PC-9 (cell line): ENCODE data around the gene MACROD1. TPM values are rescaled to one million over a fixed set of nuclear protein-coding genes. Genes with fewer than 3 reads are reported as not detected.

ENCODE experiments used
- BruUV-seq: library from RNA; stranded (reverse); fragments of 400-500 nt; replicated peaks from 2 replicates; lab custom pipeline; 2021; lab: Mats Ljungman, UMichigan
- CTCF ChIA-PET: fragments of 300-600 bp; sonication (Branson Sonifier 250); formaldehyde crosslinking; loops from one replicate; lab custom pipeline; 2022; ENCODE audit warnings: antibody characterized with exemption; lab: Charles Lee
- POLR2A ChIA-PET: fragments of 300-600 bp; sonication (Branson Sonifier 250); formaldehyde crosslinking; loops from one replicate; lab custom pipeline; 2022; ENCODE audit warnings: antibody characterized with exemption; ENCODE audit not compliant: unreplicated experiment; lab: Charles Lee
- DNase-seq, 2 experiments: peaks; one replicate each; pipeline versions ENCODE4 v3.0.0 to v3.0.0-alpha.2; 2015 to 2022; ENCODE audit warnings: mixed read lengths in 1 of 2
- H2AFZ ChIP-seq: fragments of 200-600 bp; sonication (generic); 2 replicates; pipeline ENCODE4 v1.8.1; 2017; ENCODE audit warnings: antibody characterized with exemption
- H3F3A ChIP-seq: fragments of 200-600 bp; sonication (generic); 2 replicates; pipeline ENCODE4 v1.8.1; 2017; ENCODE audit warnings: antibody characterized with exemption, mild to moderate bottlenecking, low read depth; ENCODE audit not compliant: insufficient read depth
- H3K27ac ChIP-seq: fragments of 200-600 bp; sonication (generic); 2 replicates; pipeline ENCODE4 v1.6.1; 2016; ENCODE audit warnings: mixed run types
- H3K27me3 ChIP-seq: fragments of 200-600 bp; sonication (generic); 2 replicates; pipeline ENCODE4 v1.6.1; 2016; ENCODE audit warnings: low read depth, mixed run types; ENCODE audit not compliant: insufficient read depth
- H3K36me3 ChIP-seq: fragments of 200-600 bp; sonication (generic); 2 replicates; pipeline ENCODE4 v1.6.1; 2016; ENCODE audit warnings: low read depth, mixed run types
- H3K4me1 ChIP-seq: fragments of 200-600 bp; sonication (generic); replicated peaks from 2 replicates; pipeline ENCODE4 v1.6.1; 2016; ENCODE audit warnings: mixed run types; ENCODE audit not compliant: insufficient read depth
- H3K4me2 ChIP-seq: fragments of 200-600 bp; sonication (generic); 2 replicates; pipeline ENCODE4 v1.6.1; 2017; ENCODE audit warnings: mixed run types
- H3K4me3 ChIP-seq: fragments of 200-600 bp; sonication (generic); 2 replicates; pipeline ENCODE4 v1.6.1; 2016; ENCODE audit warnings: mixed run types
- H3K79me2 ChIP-seq: fragments of 200-600 bp; sonication (generic); 2 replicates; pipeline ENCODE4 v1.6.1; 2017; ENCODE audit warnings: low read depth, mixed run types
- H3K9me2 ChIP-seq: fragments of 200-600 bp; sonication (generic); 2 replicates; pipeline ENCODE4 v1.8.1; 2017; ENCODE audit warnings: mild to moderate bottlenecking; ENCODE audit not compliant: insufficient read depth
- H3K9me3 ChIP-seq: fragments of 200-600 bp; sonication (generic); 2 replicates; pipeline ENCODE4 v1.8.1; 2016; ENCODE audit warnings: low read depth; ENCODE audit not compliant: insufficient read depth
- H4K20me1 ChIP-seq: fragments of 200-600 bp; sonication (generic); 2 replicates; pipeline ENCODE4 v1.8.1; 2017; ENCODE audit not compliant: insufficient read depth
- EZH2 ChIP-seq: fragments of 200-600 bp; sonication (generic); IDR thresholded peaks from 2 replicates; pipeline ENCODE4 v1.8.0; 2017; ENCODE audit warnings: antibody characterized with exemption, low read depth
- intact Hi-C: fragments of 100-400 bp; cut with micrococcal nuclease; formaldehyde crosslinking; loops from one replicate; pipeline ENCODE4 v1.10.0; 2022; ENCODE audit not compliant: unreplicated experiment
- total RNA-seq: library from RNA; stranded (reverse); gene quantifications from 2 replicates; pipeline ENCODE4 v1.2.3, GENCODE V29; 2021
- TF ChIP-seq, protein P1 (sequence below): fragments of 200-600 bp; sonication (generic); conservative IDR thresholded peaks from 2 replicates; pipeline ENCODE4 v1.6.1; 2017; ENCODE audit warnings: mixed run types, antibody characterized with exemption, mild to moderate bottlenecking, moderate library complexity

Gene MACROD1
- total RNA-seq, 1 experiment from 2014 or later: 41.0 TPM

DNA sequence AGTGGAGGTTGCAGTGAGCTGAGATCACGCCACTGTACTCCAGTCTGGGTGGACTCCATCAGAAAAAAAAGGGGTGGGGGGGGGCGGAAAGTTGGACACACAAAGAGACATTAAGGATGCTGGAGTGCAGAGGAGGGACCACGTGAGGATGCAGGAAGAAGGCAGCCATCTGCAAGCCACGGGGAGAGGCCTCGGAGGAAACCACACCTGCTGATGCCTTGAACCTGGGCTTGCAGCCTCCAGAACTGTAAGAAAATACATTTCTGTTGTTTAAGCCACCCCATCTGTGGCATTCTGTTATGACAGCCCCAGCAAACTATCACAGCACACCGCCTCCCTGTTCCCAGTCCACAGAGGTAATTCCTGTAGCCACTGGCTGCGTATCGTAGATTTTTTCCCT is 10.8 kb upstream of the MACROD1 start:
- Histone ChIP-seq H3K4me1 (peaks cover 10% of the 10 kb centered on the region), H3K36me3 (no peaks in the 10 kb centered on the region), H2AFZ (no peak overlapping the region), H3K27me3 (no peaks in the 10 kb centered on the region), H3F3A (peaks cover 7% of the 10 kb centered on the region; the same call in 1 of the 2 replicates), H3K4me3 (no peak overlapping the region), H3K4me2 (no peak overlapping the region), H3K9me3 (no peaks in the 10 kb centered on the region), H3K9me2 (no peaks in the 10 kb centered on the region), H3K27ac (no peak overlapping the region), H3K79me2 (no peaks in the 10 kb centered on the region), H4K20me1 (no peaks in the 10 kb centered on the region)
- intact Hi-C loops: no loop called here
- no TSS peak for BruUV-seq
- ChIA-PET CTCF (no interaction called here), POLR2A (no interaction called here)
- DNase-seq: no peak
- TF ChIP-seq EZH2: no peak
- TF ChIP-seq, protein P1, sequence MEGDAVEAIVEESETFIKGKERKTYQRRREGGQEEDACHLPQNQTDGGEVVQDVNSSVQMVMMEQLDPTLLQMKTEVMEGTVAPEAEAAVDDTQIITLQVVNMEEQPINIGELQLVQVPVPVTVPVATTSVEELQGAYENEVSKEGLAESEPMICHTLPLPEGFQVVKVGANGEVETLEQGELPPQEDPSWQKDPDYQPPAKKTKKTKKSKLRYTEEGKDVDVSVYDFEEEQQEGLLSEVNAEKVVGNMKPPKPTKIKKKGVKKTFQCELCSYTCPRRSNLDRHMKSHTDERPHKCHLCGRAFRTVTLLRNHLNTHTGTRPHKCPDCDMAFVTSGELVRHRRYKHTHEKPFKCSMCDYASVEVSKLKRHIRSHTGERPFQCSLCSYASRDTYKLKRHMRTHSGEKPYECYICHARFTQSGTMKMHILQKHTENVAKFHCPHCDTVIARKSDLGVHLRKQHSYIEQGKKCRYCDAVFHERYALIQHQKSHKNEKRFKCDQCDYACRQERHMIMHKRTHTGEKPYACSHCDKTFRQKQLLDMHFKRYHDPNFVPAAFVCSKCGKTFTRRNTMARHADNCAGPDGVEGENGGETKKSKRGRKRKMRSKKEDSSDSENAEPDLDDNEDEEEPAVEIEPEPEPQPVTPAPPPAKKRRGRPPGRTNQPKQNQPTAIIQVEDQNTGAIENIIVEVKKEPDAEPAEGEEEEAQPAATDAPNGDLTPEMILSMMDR: no peak

DNA sequence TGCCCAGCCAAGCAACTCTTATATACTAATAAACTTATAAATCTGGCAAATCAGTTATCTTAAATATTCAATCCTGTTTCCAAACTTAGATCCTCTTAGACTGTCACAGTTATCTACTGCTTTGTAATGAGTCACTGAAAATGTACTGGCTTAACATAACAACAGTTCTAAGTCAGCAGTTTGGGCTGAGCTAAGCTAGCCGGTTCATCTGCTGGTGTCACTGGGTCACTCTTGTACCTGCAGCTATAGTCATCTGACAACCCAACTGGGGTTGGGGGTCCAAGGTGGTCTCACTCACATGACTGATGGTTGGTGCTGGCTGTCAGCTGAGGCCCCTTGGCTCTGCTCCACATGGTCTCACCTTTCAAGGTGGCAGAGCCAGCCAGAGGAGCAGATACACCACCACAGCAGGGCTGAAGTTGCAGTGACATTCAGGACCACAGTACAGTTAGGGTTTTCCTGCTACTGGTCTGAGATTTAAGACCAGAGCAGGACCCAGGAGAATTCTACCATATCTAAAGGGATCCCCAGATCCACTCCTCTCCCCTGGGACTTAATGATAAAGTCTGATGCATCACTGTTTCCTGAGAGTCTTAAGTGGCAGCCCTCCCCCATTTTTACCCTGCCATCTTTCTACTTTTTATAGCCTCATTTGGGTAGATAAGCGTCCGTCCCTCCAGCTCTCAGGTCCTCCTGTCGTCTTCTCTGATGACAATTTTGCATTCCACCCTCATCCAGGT is 7.9 kb upstream of the MACROD1 start:
- DNase-seq: no peak
- intact Hi-C loops: no loop called here
- H3K79me2 ChIP-seq: no peaks in the 10 kb centered on the region
- H3K27me3 ChIP-seq: no peaks in the 10 kb centered on the region
- H4K20me1 ChIP-seq: no peaks in the 10 kb centered on the region
- ChIA-PET CTCF (interaction anchor here (0.7 kb wide), 1 partner anchor 144 kb away, joined by 3 read pairs; no protein-coding TSS in a partner anchor), POLR2A (no interaction called here)
- no peaks in the 10 kb centered on the region for H3K36me3 ChIP-seq
- no peak overlapping the region for H3K27ac ChIP-seq
- peaks cover 10% of the 10 kb centered on the region for H3F3A ChIP-seq
- no peaks in the 10 kb centered on the region for H3K4me1 ChIP-seq
- no peak overlapping the region for H2AFZ ChIP-seq
- no peaks in the 10 kb centered on the region for H3K9me2 ChIP-seq
- TF ChIP-seq, protein P1: no peak
- TF ChIP-seq EZH2: no peak
- H3K4me3 ChIP-seq: no peak overlapping the region
- no TSS peak for BruUV-seq
- no peak overlapping the region for H3K4me2 ChIP-seq
- H3K9me3 ChIP-seq: no peaks in the 10 kb centered on the region

DNA sequence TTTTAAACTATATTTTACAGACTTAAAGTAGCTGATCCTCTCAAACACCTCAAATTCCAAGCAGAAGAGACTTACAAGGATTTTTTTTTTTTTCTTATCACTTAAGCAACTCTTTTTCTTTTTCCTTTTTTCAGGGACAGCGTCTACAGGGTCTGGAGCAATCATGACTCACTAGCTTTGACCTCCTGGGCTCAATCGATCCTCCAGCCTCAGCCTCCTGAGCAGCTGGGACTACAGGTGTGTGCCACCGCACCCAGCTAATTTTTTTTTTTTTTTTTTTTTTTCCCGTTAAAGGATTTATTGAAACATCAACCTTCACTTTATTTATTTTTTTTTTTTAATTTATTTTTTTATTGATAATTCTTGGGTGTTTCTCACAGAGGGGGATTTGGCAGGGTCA is 4.5 kb upstream of the MACROD1 start:
- no peak for DNase-seq
- Histone ChIP-seq H3K4me2 (no peak overlapping the region), H3K9me2 (no peaks in the 10 kb centered on the region), H3K9me3 (no peaks in the 10 kb centered on the region), H3K4me3 (no peak overlapping the region), H2AFZ (no peak overlapping the region), H3K79me2 (peaks cover 4% of the 10 kb centered on the region), H3K4me1 (peaks cover 11% of the 10 kb centered on the region), H4K20me1 (no peaks in the 10 kb centered on the region), H3K27me3 (no peaks in the 10 kb centered on the region), H3F3A (peaks cover 19% of the 10 kb centered on the region), H3K27ac (no peak overlapping the region), H3K36me3 (no peaks in the 10 kb centered on the region)
- TF ChIP-seq EZH2: no peak
- TF ChIP-seq, protein P1: no peak
- CTCF ChIA-PET: interaction anchor here (0.7 kb wide), 1 partner anchor 15 kb away, joined by 3 read pairs; no protein-coding TSS in a partner anchor
- intact Hi-C loops: no loop called here
- no TSS peak for BruUV-seq
- POLR2A ChIA-PET: no interaction called here
